ENCODE measurements around the gene PDIA5. TPM values are rescaled to one million over a fixed set of nuclear protein-coding genes. Genes with fewer than 3 reads are reported as not detected.
A peak's percentile ranks its signal among the peaks of the same experiment; 100 is the strongest.

PDIA5 gene
- total RNA-seq, 4 donors from 2014 or later, result 5.3 to 9.2 (median 7.2) TPM

DNA sequence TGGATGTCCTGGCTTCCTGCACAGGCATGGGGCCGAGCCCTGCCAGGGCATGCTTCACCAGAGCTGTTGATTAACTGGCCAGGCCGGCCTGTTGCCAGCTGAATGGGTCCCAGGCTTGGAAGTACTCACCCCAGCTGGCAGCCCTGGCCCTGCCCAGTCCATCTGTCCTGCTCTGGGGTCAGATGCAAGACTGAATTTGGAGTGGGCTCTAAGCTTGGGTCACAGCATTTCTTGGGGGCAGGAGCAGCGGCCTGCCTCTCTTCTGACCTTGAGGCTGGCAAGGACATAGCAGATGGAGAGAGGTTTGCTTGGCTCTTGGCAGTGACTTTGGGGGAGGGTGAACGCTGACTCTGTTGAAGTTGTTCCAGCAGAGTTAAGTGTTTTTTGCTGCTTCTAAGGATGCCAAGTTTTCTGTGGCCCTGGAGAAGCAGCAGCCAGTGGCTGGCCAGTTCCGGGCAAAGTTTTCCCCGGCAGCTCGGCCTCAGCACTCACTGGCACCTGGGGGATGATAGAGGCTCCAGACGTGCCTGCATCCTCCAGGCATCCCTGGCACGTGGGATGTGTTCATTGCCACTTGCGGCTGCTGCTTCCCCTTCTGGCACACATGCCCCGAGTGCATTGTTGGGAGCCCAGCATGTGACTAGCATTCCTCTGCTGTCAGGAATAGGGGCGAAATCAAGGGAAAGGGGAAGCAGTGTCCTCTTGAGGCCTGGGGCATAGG lies 22.9 kb downstream of the PDIA5 start:
- H3K27ac ChIP-seq, result no peak overlapping the region
- DNase-seq (ENCODE audit: low spot score in 2 of 2), result no peak
- TF ChIP-seq EP300 (IDR thresholded peaks at IDR 0.05) (no peak), POLR2A (IDR thresholded peaks at IDR 0.05) (no peak), POLR2AphosphoS5 (IDR thresholded peaks at IDR 0.05) (no peak)
- TF ChIP-seq, protein P1, sequence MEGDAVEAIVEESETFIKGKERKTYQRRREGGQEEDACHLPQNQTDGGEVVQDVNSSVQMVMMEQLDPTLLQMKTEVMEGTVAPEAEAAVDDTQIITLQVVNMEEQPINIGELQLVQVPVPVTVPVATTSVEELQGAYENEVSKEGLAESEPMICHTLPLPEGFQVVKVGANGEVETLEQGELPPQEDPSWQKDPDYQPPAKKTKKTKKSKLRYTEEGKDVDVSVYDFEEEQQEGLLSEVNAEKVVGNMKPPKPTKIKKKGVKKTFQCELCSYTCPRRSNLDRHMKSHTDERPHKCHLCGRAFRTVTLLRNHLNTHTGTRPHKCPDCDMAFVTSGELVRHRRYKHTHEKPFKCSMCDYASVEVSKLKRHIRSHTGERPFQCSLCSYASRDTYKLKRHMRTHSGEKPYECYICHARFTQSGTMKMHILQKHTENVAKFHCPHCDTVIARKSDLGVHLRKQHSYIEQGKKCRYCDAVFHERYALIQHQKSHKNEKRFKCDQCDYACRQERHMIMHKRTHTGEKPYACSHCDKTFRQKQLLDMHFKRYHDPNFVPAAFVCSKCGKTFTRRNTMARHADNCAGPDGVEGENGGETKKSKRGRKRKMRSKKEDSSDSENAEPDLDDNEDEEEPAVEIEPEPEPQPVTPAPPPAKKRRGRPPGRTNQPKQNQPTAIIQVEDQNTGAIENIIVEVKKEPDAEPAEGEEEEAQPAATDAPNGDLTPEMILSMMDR (IDR thresholded peaks at IDR 0.05), result no peak
- H3K27me3 ChIP-seq, result no peaks in the 10 kb centered on the region
- H3K36me3 ChIP-seq, result peaks cover 24% of the 10 kb centered on the region
- no peaks in the 10 kb centered on the region for H3K9me3 ChIP-seq
- H3K4me1 ChIP-seq, result peaks cover 20% of the 10 kb centered on the region
- no peak overlapping the region for H3K4me3 ChIP-seq
- WGBS, result 54% methylated on average over 5 of the region's 12 CpGs

DNA sequence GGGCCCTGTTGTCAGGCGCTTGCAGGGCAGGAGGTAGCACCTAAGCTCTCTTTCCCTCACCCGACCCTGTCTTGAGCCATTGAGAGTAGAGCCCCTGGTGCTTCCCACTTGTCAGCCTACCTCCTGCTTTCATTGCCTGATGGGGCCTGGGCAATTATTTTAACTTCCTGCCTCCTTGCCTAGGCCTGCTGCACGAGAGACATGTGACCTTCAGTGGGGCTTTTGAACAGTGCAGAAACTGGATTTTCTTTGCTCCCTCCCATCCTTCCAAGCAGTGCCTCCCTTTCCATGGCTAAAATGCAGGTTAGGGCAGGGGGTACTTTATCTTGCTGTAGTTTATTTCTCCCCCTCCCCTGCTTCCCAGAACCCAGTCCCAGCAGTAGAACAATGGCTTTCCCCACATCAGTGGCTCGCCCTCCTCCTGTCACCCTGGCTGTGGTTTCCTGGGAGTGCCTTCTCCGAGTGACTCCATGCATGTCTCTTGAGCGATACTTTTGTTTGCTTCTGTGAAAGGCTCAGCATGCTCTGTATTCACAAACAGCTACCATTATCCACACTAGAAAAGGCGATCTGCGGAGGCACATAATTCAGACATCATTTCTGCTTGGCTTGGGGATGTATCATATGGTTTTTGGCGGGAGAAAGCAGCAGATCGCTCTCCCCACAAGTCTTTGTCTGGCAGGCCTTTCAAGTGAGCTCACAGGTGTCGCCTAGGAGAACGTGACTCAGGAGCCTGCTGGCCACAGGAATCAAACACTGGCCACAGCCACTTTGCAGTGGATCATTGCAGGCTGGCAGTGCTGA lies 24.1 kb downstream of the PDIA5 start:
- TF ChIP-seq, protein P1 (IDR thresholded peaks at IDR 0.05), result no peak
- TF ChIP-seq POLR2A (IDR thresholded peaks at IDR 0.05) (no peak), EP300 (IDR thresholded peaks at IDR 0.05) (no peak), POLR2AphosphoS5 (IDR thresholded peaks at IDR 0.05) (no peak)
- Histone ChIP-seq H3K9me3 (no peaks in the 10 kb centered on the region), H3K27me3 (no peaks in the 10 kb centered on the region), H3K27ac (no peak overlapping the region), H3K4me1 (peaks cover 18% of the 10 kb centered on the region), H3K36me3 (peaks cover 24% of the 10 kb centered on the region), H3K4me3 (no peak overlapping the region)
- 89% methylated on average over 12 of the region's 12 CpGs for WGBS
- DNase-seq (ENCODE audit: low spot score in 2 of 2), result no peak

DNA sequence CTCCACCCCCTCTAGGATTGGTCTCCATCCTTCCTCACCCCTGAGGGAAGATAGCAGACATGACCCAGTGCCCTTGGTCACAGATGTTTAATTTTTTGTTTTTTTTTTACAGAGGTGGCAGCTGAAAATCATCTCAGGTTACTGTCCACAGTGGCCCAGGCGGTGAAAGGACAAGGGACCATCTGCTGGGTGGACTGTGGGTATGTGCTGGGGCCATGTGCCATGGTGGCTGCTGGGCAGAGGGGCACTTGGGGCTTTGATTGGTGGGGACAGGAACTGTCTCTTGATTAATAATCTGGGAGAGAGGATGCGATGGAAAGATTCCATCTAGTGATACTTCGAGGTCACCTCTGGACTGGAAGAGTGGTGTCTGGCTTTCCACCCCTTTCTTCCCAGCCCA lies 25.4 kb downstream of the PDIA5 start:
- Histone ChIP-seq H3K36me3 (peaks cover 25% of the 10 kb centered on the region), H3K4me1 (peaks cover 25% of the 10 kb centered on the region), H3K4me3 (no peak overlapping the region), H3K9me3 (no peaks in the 10 kb centered on the region), H3K27ac (no peak overlapping the region), H3K27me3 (no peaks in the 10 kb centered on the region)
- 88% methylated on average over 3 of the region's 3 CpGs for WGBS
- TF ChIP-seq POLR2A (IDR thresholded peaks at IDR 0.05) (no peak), EP300 (IDR thresholded peaks at IDR 0.05) (no peak), POLR2AphosphoS5 (IDR thresholded peaks at IDR 0.05) (no peak)
- TF ChIP-seq, protein P1 (IDR thresholded peaks at IDR 0.05), result no peak
- peak in 1 of 2 donors; percentile 23 for DNase-seq (ENCODE audit: low spot score in 2 of 2)

DNA sequence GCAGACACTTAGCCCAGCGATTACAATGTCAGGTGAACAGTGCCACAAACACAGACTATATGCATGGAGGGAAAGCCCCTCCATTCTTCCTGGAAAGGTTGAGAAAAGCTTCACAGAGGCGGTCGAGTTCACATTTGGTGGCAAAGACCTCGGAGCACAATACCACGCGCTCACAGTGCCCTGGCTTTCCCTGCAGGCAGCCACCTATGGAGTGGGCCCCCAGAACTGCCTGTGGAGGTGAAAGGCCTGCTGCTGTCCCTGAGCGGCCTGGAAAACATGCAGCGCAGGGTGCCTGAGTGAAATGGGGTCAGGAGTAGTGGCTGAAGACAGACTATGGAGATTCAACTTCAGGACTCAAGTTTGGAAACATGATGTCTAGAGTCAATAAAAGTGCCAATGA lies 26.9 kb downstream of the PDIA5 start:
- 99% methylated on average over 8 of the region's 8 CpGs for WGBS
- no peaks in the 10 kb centered on the region for H3K9me3 ChIP-seq
- DNase-seq (ENCODE audit: low spot score in 2 of 2), result no peak
- H3K36me3 ChIP-seq, result peaks cover 35% of the 10 kb centered on the region
- H3K4me3 ChIP-seq, result no peak overlapping the region
- TF ChIP-seq POLR2A (IDR thresholded peaks at IDR 0.05) (no peak), POLR2AphosphoS5 (IDR thresholded peaks at IDR 0.05) (no peak)
- H3K4me1 ChIP-seq, result peaks cover 31% of the 10 kb centered on the region
- H3K27ac ChIP-seq, result no peak overlapping the region
- H3K27me3 ChIP-seq, result no peaks in the 10 kb centered on the region

DNA sequence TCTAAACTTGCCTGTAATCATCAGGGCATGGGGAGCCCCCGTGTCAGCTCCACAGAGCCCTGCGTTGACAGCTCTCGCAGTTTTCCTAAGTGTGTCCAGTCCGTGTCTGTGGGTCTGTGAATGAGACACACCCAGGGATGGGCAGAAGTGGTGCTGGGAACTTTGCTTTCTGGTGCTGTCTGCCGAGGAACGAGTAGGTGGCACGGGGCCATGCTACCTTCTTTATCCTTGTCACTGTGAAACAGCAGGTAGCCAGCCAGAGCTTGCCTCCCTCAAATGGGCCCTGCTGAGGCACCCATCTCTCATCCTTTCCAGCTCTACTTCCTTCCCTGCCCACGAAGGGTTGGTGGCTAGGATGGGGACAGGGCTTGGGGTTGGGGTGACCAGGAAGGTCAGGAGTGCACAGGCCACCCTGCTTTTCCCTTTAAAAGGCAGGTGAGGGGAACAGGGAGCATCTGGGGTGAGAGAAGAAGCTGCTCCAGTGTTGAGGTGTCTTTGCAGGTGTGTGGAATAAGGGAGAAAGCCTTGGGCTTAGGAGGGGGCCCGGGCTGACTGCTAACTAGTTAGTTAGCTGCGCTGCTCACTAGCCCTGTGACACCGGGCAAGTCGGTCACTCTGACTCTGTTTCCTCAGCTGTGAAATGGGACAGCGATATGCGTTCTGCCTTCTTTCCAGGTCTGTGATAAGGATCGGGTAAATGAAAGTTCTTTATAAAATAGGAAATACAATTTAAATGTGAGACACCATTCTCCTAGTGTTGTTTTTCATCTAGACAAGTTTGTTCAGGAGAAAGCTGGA lies 27.9 kb downstream of the PDIA5 start:
- H3K9me3 ChIP-seq, result no peaks in the 10 kb centered on the region
- WGBS, result 84% methylated on average over 14 of the region's 15 CpGs
- H3K36me3 ChIP-seq, result peaks cover 35% of the 10 kb centered on the region
- peak in 1 of 2 donors; percentile 71 for DNase-seq (ENCODE audit: low spot score in 2 of 2)
- H3K4me1 ChIP-seq, result peaks cover 26% of the 10 kb centered on the region
- no peak overlapping the region for H3K4me3 ChIP-seq
- no peak for TF ChIP-seq POLR2AphosphoS5 (IDR thresholded peaks at IDR 0.05)
- TF ChIP-seq, protein P1 (IDR thresholded peaks at IDR 0.05), result no peak
- TF ChIP-seq EP300 (IDR thresholded peaks at IDR 0.05), result no peak
- no peak for TF ChIP-seq POLR2A (IDR thresholded peaks at IDR 0.05)
- H3K27ac ChIP-seq, result no peak overlapping the region
- H3K27me3 ChIP-seq, result no peaks in the 10 kb centered on the region
